GM19467 (cell line): ENCODE results near the gene TAF6L.
A peak's percentile ranks its signal among the peaks of the same experiment; 100 is the strongest.
"Not testable (repeated sequence)": the region's sequence is repeated elsewhere in the genome, so short reads cannot be mapped to it uniquely, and the experiment has no call there.

Source experiments
- ATAC-seq: cut with Tn5 transposase; IDR thresholded peaks from one replicate; pipeline ENCODE4 v1.9.1; 2021; ENCODE audit warnings: mild to moderate bottlenecking, moderate library complexity; ENCODE audit not compliant: unreplicated experiment

TAF6L gene

DNA sequence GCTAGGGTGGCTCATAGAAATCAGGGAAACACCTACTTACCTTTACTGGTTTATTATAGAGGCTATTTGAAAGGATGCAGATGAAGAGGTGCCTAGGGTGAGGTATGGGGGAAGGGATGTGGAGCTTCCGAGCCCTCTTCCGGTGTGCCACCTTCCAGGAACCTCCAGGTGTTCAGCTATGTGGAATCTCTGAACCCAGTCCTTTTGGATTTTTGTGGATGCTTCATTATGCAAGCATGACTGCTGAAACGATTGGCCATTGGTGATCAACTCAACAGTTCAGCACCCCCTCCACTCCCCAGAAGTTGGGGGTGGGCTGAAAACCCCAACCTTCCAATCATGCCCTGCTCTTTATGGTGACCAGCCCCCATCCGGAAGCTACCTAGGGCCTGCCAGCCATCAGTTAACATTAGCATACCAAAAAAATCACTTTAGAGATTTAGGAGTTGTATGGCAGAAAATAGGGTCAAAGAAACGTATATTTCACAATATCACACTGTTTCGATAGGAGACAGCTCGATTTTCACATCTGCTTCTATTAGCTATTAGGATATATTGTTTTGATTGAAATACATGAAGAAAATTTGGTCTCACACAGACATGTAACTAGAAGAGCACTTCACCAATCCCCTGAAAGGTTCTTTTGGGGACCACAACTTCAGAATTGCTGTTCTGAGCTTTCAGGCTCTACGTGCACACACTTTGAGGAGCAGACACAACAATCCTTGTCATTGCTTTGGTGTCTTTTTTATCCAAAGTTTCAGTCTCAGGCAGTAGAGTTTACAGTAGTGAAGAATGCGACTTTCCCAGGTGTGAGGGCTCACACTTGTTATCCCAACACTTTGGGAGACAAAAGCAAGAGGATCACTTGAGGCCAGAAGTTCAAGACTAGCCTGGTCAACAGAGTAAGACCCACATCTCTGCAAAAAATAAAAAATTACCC lies 13.1 kb upstream of the TAF6L start:
- no peak for ATAC-seq

GRCh38 chr11:62760867-62761227 lies 10.3 kb upstream of the TAF6L start:
- not testable (repeated sequence) for ATAC-seq

- ATAC-seq: no peak
Observed at GRCh38 chr11:62770778-62771143, 435 bp upstream of the TAF6L start.

- ATAC-seq: no peak
Observed at GRCh38 chr11:62774407-62774806, 3.2 kb downstream of the TAF6L start.

- ATAC-seq: no peak
Observed at GRCh38 chr11:62775646-62776045, 4.5 kb downstream of the TAF6L start.

- ATAC-seq: no peak
Observed at GRCh38 chr11:62777389-62777788, 6.2 kb downstream of the TAF6L start.

DNA sequence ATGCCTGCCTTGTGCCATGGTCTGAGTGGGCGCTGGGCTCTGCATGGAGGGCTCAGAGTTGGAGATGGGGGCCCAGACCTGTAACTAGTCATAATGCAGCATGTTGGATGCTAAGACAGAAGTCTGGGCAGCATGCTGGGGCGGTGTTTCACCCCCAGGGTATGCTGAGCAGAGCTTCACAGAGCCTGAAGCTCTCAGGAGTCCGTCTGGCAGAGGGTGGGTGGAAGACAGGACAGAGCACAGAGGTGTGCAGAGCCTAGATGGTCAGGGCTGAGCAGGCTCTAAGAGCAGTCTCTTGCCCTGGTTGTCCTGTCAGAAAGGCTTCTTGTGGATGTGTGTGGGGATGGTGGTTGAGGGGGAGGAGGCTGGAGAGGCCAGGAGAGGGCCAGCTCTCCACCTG lies 7.2 kb downstream of the TAF6L start:
- ATAC-seq: no peak

- no peak for ATAC-seq
Observed at GRCh38 chr11:62782753-62783152, 11.6 kb downstream of the TAF6L start.

DNA sequence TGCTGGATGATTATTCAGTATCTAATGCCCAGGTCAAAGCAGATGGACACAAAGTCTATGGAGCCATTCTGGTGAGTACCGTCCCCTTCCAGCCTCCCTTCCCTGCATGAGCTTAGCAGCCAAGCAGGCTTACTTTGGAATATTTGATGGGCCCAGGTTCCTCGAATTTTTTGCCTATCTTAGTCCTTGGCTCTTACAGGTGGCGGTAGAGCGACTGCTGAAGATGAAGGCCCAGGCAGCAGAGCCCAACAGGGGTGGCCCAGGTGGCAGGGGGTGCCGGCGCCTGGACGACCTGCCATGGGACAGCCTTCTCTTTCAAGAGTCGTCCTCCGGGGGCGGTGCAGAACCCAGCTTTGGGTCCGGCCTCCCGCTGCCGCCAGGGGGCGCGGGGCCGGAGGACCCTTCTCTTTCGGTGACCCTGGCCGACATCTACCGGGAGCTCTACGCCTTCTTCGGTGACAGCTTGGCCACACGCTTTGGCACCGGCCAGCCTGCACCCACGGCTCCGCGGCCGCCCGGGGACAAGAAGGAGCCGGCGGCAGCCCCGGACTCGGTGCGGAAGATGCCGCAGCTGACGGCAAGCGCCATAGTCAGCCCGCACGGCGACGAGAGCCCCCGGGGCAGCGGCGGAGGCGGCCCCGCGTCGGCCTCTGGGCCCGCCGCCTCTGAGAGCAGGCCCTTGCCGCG lies 15.3 kb downstream of the TAF6L start:
- peak; percentile 56 for ATAC-seq

DNA sequence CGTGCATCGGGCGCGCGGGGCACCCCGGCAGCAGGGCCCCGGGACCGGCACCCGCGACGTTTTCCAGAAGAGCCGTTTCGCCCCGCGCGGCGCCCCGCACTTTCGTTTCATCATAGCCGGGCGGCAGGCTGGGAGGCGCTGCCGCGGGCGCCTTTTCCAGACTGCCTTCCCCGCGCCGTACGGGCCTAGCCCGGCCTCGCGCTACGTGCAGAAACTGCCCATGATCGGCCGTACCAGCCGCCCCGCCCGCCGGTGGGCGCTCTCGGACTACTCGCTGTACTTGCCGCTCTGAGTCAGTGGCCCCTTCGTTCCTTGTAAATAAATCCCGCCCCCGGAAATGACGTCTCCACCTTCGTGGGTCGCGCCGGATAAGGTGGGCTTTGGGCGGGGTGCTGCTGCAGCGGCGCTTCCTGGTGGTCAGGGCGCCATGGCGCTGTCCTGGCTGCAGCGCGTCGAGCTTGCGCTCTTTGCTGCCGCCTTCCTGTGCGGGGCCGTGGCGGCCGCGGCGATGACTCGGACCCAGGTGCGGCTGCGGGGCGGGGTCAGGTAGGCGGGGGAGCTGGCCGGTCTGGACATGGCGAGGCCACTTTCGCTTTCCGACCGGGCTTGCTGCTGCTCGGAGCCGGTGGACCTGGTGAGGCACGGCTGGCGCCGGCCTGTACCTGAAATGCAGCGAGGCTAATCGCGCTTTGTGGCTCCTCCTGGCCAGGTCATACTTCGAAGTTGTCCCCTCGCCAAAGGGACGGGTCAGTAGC lies 16.0 kb downstream of the TAF6L start, which contains the start of gene TMEM179B:
TSS of gene TMEM179B (plus strand) at position 398 of the 755 bp plus-strand sequence. CDS start at position 428, 30 bp downstream.
- ATAC-seq: peak; percentile 57

GRCh38 chr11:62788991-62789390 lies 17.8 kb downstream of the TAF6L start:
- no peak for ATAC-seq

DNA sequence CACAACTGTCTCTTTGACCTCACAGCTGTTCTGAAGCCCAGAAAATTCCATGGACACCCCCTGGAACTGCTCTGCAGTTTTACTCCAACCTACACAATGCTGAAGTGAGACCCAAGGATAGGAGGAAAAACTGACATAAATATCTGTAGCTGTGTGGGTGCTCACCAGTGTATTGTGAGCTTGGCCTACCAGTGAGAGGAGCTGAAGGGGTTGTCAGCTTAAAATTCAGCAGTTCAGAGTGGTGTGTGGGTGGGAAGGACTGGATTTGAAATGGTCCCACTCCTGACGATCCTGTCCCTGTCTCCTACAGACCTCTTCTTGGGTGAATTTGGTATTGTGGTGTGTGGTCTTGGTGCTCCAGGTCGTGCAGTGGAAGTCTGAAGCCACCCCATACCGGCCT lies 18.4 kb downstream of the TAF6L start:
- no peak for ATAC-seq

DNA sequence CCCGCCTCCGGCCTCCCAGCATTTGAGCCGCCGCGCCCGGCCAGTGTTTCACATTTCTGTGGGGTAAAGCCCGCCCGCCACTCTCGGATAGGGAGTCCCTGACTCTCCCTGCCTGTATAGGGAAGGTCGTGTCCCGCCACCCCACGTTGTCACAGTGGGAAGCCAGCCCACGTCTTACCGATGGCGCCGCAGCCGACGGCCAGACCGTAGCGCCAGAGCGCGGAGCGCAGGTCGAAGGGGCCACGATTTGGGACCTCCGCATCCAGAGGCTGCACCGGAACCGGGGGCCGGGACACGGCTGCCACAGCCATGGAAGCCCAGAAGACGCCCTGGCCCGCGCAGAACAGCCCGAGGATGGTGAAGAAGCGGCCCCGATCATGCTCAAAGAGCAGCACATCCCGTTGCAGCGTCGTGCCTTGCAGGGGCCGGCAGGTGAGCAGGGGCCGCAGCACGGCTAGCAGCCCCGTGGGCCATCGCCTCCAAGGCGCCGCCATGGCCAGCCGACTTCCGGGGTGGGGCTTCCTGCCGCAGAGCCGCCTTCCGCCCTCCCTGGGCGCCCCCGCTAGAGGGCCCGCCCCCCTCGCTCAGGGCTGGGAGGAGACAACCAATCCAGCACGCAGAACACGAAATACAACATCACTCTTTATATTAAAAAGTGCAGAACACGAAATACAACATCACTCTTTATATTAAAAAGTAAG lies 20.5 kb downstream of the TAF6L start, which contains the start of gene TMEM223:
TSS of gene TMEM223 (minus strand) at position 506 of the 701 bp plus-strand sequence. CDS start at position 494, 12 bp downstream.
- peak; percentile 66 for ATAC-seq

- ATAC-seq: no peak
Observed at GRCh38 chr11:62792202-62792575, 21.0 kb downstream of the TAF6L start.

- ATAC-seq: no peak
Observed at GRCh38 chr11:62794201-62794775, 23.1 kb downstream of the TAF6L start.

GRCh38 chr11:62796281-62796680 lies 25.1 kb downstream of the TAF6L start:
- ATAC-seq: no peak

DNA sequence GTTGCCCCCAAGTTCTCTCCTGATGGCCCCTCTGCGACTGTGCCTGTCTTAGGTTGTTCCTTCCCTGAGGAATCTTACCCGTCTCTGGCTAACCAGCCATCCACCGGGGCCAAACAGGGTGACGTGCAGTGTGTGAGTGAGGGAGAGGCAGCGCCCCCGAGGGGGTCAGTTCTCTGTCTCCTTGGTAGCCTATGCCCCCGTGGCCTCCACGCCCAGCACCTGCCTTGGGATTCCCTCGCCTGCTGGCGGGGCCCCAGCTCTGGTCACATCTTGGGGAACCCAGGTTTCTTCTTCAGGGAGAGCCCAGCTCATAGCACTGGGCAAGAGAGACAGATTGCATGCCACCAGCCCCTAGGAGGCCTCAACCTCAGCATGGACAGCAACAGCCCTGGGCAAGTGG lies 28.3 kb downstream of the TAF6L start:
- ATAC-seq: no peak

GRCh38 chr11:62801071-62801470 lies 29.9 kb downstream of the TAF6L start:
- ATAC-seq: no peak

GRCh38 chr11:62804310-62805075 lies 33.3 kb downstream of the TAF6L start:
- ATAC-seq: no peak
